Measurements from ENCODE around the gene ARMC9. TPM values are rescaled to one million over a fixed set of nuclear protein-coding genes. Genes with fewer than 3 reads are reported as not detected.

The ARMC9 gene
- total RNA-seq, 1 donor, result 189 TPM

DNA sequence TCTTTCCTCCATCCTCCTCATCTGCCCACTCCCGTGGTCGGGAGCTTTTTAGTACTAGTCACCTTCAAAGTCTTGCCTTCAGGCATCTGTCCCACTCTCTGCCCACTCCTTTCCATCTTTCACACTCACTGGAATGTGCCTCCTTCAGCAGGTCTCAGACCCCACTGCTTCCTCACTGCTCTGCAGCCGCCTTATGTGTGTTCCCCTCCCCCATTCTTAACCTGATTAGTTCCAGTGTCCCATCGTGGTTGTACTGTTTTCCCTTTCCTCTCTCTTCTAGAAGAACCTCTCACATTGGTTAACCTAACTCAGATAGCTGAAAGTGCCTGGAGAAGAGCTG lies 3.0 kb downstream of the ARMC9 start:
- TF ChIP-seq, protein P1, sequence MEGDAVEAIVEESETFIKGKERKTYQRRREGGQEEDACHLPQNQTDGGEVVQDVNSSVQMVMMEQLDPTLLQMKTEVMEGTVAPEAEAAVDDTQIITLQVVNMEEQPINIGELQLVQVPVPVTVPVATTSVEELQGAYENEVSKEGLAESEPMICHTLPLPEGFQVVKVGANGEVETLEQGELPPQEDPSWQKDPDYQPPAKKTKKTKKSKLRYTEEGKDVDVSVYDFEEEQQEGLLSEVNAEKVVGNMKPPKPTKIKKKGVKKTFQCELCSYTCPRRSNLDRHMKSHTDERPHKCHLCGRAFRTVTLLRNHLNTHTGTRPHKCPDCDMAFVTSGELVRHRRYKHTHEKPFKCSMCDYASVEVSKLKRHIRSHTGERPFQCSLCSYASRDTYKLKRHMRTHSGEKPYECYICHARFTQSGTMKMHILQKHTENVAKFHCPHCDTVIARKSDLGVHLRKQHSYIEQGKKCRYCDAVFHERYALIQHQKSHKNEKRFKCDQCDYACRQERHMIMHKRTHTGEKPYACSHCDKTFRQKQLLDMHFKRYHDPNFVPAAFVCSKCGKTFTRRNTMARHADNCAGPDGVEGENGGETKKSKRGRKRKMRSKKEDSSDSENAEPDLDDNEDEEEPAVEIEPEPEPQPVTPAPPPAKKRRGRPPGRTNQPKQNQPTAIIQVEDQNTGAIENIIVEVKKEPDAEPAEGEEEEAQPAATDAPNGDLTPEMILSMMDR (IDR thresholded peaks at IDR 0.05; ENCODE audit: insufficient read depth, low read depth, low read length), result no peak
- peak overlapping the region; percentile 89 for H3K4me3 ChIP-seq (ENCODE audit: low read depth, low read length)
- no peak for DNase-seq (ENCODE audit: low read depth)

DNA sequence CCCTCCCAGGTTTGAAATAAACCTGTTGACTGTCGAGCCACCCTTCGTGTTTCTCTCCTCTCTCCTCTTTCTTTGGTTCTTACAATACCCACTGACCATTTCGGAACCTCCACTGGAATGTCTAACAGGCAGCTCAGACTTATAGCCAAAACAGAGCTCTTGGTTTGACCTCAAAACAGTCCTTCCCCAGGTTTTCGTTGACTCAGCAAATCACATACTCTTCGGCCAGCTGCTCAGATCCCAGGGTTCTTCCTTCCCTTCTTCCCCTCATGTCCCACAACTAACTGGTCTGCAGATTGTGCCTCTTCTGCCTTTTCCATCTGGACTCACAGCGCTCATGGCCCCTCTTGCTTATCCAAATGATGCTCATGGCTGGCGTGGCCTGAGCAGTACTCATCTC lies 4.7 kb downstream of the ARMC9 start:
- H3K4me3 ChIP-seq (ENCODE audit: low read depth, low read length), result no peak overlapping the region
- DNase-seq (ENCODE audit: low read depth), result no peak

DNA sequence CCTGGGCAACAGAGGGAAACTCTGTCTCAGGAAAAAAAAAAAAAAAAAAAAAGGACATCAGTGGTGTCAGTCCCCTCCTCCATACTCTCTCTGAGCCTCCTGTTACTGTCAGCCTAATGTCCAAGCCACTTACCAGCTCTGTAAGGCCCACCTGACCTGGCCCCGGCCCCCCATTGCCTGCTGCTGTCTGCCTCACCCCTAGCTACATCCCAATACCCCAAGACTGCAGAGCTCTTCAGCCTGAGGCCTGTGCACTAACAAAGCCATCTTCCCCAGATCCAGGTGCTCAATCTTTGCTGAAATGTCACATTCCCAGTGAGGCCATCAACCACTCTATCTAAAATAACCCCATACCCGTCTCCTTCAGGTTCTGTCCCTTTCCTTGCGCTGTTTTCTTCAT lies 5.7 kb downstream of the ARMC9 start:
- TF ChIP-seq, protein P1 (IDR thresholded peaks at IDR 0.05; ENCODE audit: insufficient read depth, low read depth, low read length), result no peak
- DNase-seq (ENCODE audit: low read depth), result no peak
- no peak overlapping the region for H3K4me3 ChIP-seq (ENCODE audit: low read depth, low read length)

More for the DNA sequence above, 4.7 kb downstream of the ARMC9 start:
- TF ChIP-seq, protein P1 (IDR thresholded peaks at IDR 0.05; ENCODE audit: insufficient read depth, low read depth, low read length), result no peak

DNA sequence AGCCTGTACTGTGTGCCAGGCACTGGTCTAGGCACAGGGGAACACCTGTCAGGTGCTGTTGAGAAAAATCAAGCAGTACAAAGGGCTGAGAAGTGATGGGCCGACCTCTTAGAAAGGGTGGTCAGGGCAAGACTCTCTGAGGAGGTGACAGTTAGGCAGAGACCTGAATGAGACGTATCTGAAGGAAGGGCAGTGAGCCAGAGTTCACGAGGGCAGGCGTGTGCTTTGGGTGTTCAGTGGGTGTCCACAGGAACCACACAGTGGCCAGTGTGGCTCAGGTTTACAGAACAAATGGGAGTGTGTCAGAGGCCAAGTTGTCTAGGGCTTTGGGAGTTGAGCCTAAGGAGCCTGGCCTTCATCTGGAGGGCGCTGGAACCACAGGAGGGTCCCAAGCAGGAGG lies 6.2 kb downstream of the ARMC9 start:
- H3K4me3 ChIP-seq (ENCODE audit: low read depth, low read length), result no peak overlapping the region

DNA sequence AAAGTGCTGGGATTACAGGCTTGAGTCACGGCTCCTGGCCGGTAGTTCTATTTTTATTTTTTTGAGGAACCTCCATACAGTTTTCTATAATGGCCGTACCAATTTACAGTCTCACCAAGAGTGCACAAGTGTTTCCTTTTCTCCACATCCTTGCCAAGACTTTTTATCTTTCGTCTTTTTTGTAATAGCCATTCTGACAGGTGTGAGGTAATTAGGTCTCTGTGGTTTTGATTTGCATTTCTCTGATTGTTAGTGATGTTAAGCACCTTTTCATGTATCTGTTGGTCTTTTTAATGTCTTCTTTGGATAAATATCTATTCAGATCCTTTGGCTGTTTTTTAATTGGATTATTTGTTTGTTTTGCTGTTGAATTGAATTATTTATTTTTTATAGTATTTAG lies 9.3 kb downstream of the ARMC9 start:
- no peak for DNase-seq (ENCODE audit: low read depth)
- no peak overlapping the region for H3K4me3 ChIP-seq (ENCODE audit: low read depth, low read length)
- TF ChIP-seq, protein P1 (IDR thresholded peaks at IDR 0.05; ENCODE audit: insufficient read depth, low read depth, low read length), result no peak

More for the DNA sequence above, 6.2 kb downstream of the ARMC9 start:
- DNase-seq (ENCODE audit: low read depth), result no peak
- TF ChIP-seq, protein P1 (IDR thresholded peaks at IDR 0.05; ENCODE audit: insufficient read depth, low read depth, low read length), result no peak

DNA sequence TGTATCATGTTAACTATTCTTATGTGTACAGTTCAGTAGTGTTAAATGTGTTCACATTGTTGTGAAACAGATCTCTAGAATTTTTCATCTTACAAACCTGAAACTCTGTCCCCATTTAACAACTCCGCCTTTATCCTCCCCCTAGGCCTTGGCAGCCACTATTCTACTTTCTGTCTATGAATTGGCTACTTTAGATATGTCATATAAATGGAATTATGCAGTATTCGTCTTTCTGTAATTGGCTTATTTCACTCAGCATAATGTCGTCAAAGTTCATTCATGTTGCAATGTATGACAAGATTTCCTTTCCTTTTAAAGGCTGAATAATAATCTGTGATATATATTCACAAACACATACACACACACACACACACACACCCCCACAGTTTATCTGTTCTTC lies 12.4 kb downstream of the ARMC9 start:
- TF ChIP-seq, protein P1 (IDR thresholded peaks at IDR 0.05; ENCODE audit: insufficient read depth, low read depth, low read length), result no peak
- no peak overlapping the region for H3K4me3 ChIP-seq (ENCODE audit: low read depth, low read length)
- DNase-seq (ENCODE audit: low read depth), result no peak

DNA sequence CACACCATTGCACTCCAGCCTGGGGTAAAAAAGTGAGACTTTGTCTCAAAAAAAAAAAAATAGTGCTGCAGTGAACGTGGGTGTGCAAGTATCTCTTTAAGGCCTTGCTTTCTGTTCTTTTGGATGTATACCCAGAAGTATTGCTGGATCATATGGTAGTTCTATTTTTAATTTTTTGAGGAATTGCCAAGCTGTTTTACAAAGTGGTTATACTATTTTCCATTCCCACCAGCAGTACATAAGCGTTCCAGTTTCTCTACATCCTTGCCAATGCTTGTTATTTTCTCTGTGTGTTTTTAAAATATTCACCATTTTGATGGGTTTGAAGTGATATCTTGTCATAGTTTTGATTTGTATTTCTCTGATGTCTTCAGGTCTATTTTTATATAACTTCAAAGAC lies 13.1 kb downstream of the ARMC9 start:
- H3K4me3 ChIP-seq (ENCODE audit: low read depth, low read length), result no peak overlapping the region
- TF ChIP-seq, protein P1 (IDR thresholded peaks at IDR 0.05; ENCODE audit: insufficient read depth, low read depth, low read length), result no peak
- no peak for DNase-seq (ENCODE audit: low read depth)

All from fibroblast of villous mesenchyme (primary cell).